Activated T-cell treated with anti-CD3 and anti-CD28 coated beads, Interleukin-2, amount 50 U/mL, for 72 hours (primary cell): ENCODE results near the gene PRKCI. TPM values are rescaled to one million over a fixed set of nuclear protein-coding genes. Genes with fewer than 3 reads are reported as not detected.
A peak's percentile ranks its signal among the peaks of the same experiment; 100 is the strongest.
"Not testable (repeated sequence)": the region's sequence is repeated elsewhere in the genome, so short reads cannot be mapped to it uniquely, and the experiment has no call there.

Source experiments
- ATAC-seq, 2 donors: fragments of 150-1000 bp; cut with Tn5 transposase; replicated peaks in 1 of 2; 2 replicates each; pipeline ENCODE4 v1.10.0; 2021; ENCODE audit warnings: moderate library complexity in 2 of 2, mild to moderate bottlenecking in 1 of 2
- DNase-seq, 2 donors: peaks; one replicate each; pipeline ENCODE4 v3.0.0; 2021 to 2022; ENCODE audit warnings: mixed read lengths in 1 of 2
- H3K27ac Mint-ChIP-seq: one replicate; pipeline ENCODE4 v1.8.0; 2022; ENCODE audit warnings: mild to moderate bottlenecking, moderate library complexity, mixed read lengths
- H3K27me3 Mint-ChIP-seq: one replicate; pipeline ENCODE4 v1.8.0; 2022; ENCODE audit warnings: low read depth, mixed read lengths
- H3K36me3 Mint-ChIP-seq, 2 donors: one replicate each; pipeline ENCODE4 v1.8.0; 2022; ENCODE audit warnings: mixed read lengths in 2 of 2, mild to moderate bottlenecking in 1 of 2; ENCODE audit not compliant: insufficient read depth in 2 of 2
- H3K4me1 Mint-ChIP-seq: one replicate; pipeline ENCODE4 v1.8.0; 2022; ENCODE audit warnings: low read depth, mixed read lengths
- H3K4me3 Mint-ChIP-seq, 2 donors: one replicate each; pipeline ENCODE4 v1.8.0; 2022; ENCODE audit warnings: mild to moderate bottlenecking in 2 of 2, mixed read lengths in 2 of 2, moderate library complexity in 2 of 2
- H3K9me3 Mint-ChIP-seq, 2 donors: one replicate each; pipeline ENCODE4 v1.8.0; 2022; ENCODE audit warnings: mixed read lengths in 2 of 2
- total RNA-seq, 2 donors: library from RNA; stranded (reverse); gene quantifications; one replicate each; pipeline ENCODE4 v1.2.3, GENCODE V29; 2022

PRKCI gene
- total RNA-seq, 2 donors from 2014 or later: 33.7 to 36.9 TPM

- Mint-ChIP-seq H3K9me3 (no peaks in the 10 kb centered on the region), H3K4me3 (no peak overlapping the region), H3K27ac (no peak overlapping the region), H3K27me3 (peaks cover 6% of the 10 kb centered on the region), H3K4me1 (no peaks in the 10 kb centered on the region), H3K36me3 (no peaks in the 10 kb centered on the region)
- no peak for ATAC-seq
- no peak for DNase-seq
Observed at GRCh38 chr3:170320461-170321121, 98.4 kb downstream of the PRKCI start.

GRCh38 chr3:170321321-170322034 lies 99.3 kb downstream of the PRKCI start:
- Mint-ChIP-seq H3K27me3 (peaks cover 6% of the 10 kb centered on the region), H3K9me3 (no peaks in the 10 kb centered on the region), H3K36me3 (no peaks in the 10 kb centered on the region), H3K27ac (no peak overlapping the region), H3K4me3 (no peak overlapping the region), H3K4me1 (no peaks in the 10 kb centered on the region)
- DNase-seq: no peak
- no peak for ATAC-seq

GRCh38 chr3:170322566-170323269 lies 100.5 kb downstream of the PRKCI start:
- H3K9me3 Mint-ChIP-seq: no peaks in the 10 kb centered on the region
- H3K4me1 Mint-ChIP-seq: no peaks in the 10 kb centered on the region
- peaks cover 6% of the 10 kb centered on the region for H3K27me3 Mint-ChIP-seq
- DNase-seq (no peak), ATAC-seq (no peak)
- no peak overlapping the region for H3K4me3 Mint-ChIP-seq
- H3K36me3 Mint-ChIP-seq: no peaks in the 10 kb centered on the region
- no peak overlapping the region for H3K27ac Mint-ChIP-seq

- H3K27me3 Mint-ChIP-seq: peaks cover 6% of the 10 kb centered on the region
- H3K4me1 Mint-ChIP-seq: no peaks in the 10 kb centered on the region
- ATAC-seq (no peak), DNase-seq (no peak)
- H3K27ac Mint-ChIP-seq: no peak overlapping the region
- H3K36me3 Mint-ChIP-seq: no peaks in the 10 kb centered on the region
- H3K4me3 Mint-ChIP-seq: no peak overlapping the region
- no peaks in the 10 kb centered on the region for H3K9me3 Mint-ChIP-seq
Observed at GRCh38 chr3:170323331-170323730, 101.1 kb downstream of the PRKCI start.

- Mint-ChIP-seq H3K27me3 (peaks cover 6% of the 10 kb centered on the region), H3K4me1 (no peaks in the 10 kb centered on the region), H3K27ac (no peak overlapping the region), H3K9me3 (no peaks in the 10 kb centered on the region), H3K4me3 (no peak overlapping the region), H3K36me3 (no peaks in the 10 kb centered on the region)
- DNase-seq: no peak
- ATAC-seq: no peak
Observed at GRCh38 chr3:170324962-170325361, 102.7 kb downstream of the PRKCI start.

- Mint-ChIP-seq H3K4me1 (no peaks in the 10 kb centered on the region), H3K27me3 (peaks cover 6% of the 10 kb centered on the region), H3K36me3 (no peaks in the 10 kb centered on the region), H3K4me3 (no peak overlapping the region), H3K27ac (peak overlapping the region; percentile 44), H3K9me3 (no peaks in the 10 kb centered on the region)
- DNase-seq (peak; percentile 8 to 9), ATAC-seq (peak; percentile 65 to 88)
Observed at GRCh38 chr3:170327040-170327808, 105.0 kb downstream of the PRKCI start.

GRCh38 chr3:170327868-170328548 lies 105.8 kb downstream of the PRKCI start:
- not testable (repeated sequence) for ATAC-seq, H3K9me3 Mint-ChIP-seq

GRCh38 chr3:170330366-170330765 lies 108.1 kb downstream of the PRKCI start:
- no peaks in the 10 kb centered on the region for H3K4me1 Mint-ChIP-seq
- no peak overlapping the region for H3K27ac Mint-ChIP-seq
- no peaks in the 10 kb centered on the region for H3K9me3 Mint-ChIP-seq
- no peak for ATAC-seq
- DNase-seq: peak in 1 of 2 donors; percentile 8
- H3K36me3 Mint-ChIP-seq: no peaks in the 10 kb centered on the region
- H3K4me3 Mint-ChIP-seq: no peak overlapping the region
- H3K27me3 Mint-ChIP-seq: no peaks in the 10 kb centered on the region

More at GRCh38 chr3:170327868-170328548, 105.8 kb downstream of the PRKCI start:
- not testable (repeated sequence) for DNase-seq, H3K4me1 Mint-ChIP-seq, H3K36me3 Mint-ChIP-seq, H3K27ac Mint-ChIP-seq, H3K4me3 Mint-ChIP-seq, H3K27me3 Mint-ChIP-seq

- Mint-ChIP-seq H3K4me3 (no peak overlapping the region), H3K4me1 (no peaks in the 10 kb centered on the region), H3K27me3 (no peaks in the 10 kb centered on the region), H3K27ac (no peak overlapping the region), H3K9me3 (no peaks in the 10 kb centered on the region), H3K36me3 (no peaks in the 10 kb centered on the region)
- ATAC-seq: no peak
- no peak for DNase-seq
Observed at GRCh38 chr3:170331143-170331542, 108.9 kb downstream of the PRKCI start.

GRCh38 chr3:170337420-170337819 lies 115.2 kb downstream of the PRKCI start:
- ATAC-seq: no peak
- H3K4me1 Mint-ChIP-seq: no peaks in the 10 kb centered on the region
- no peak for DNase-seq
- H3K27me3 Mint-ChIP-seq: no peaks in the 10 kb centered on the region
- peaks cover 0 to 4% of the 10 kb centered on the region in 2 donors for H3K36me3 Mint-ChIP-seq
- peaks cover 5 to 6% of the 10 kb centered on the region in 2 donors for H3K9me3 Mint-ChIP-seq
- no peak overlapping the region for H3K27ac Mint-ChIP-seq
- no peak overlapping the region for H3K4me3 Mint-ChIP-seq

GRCh38 chr3:170338690-170339340 lies 116.6 kb downstream of the PRKCI start:
- Mint-ChIP-seq H3K27me3 (no peaks in the 10 kb centered on the region), H3K36me3 (peaks cover 0 to 4% of the 10 kb centered on the region in 2 donors), H3K9me3 (peaks cover 5 to 6% of the 10 kb centered on the region in 2 donors), H3K4me1 (no peaks in the 10 kb centered on the region), H3K4me3 (no peak overlapping the region), H3K27ac (peak overlapping the region; percentile 24)
- ATAC-seq: no peak
- DNase-seq: no peak

- not testable (repeated sequence) for DNase-seq, H3K36me3 Mint-ChIP-seq, H3K4me3 Mint-ChIP-seq, H3K27ac Mint-ChIP-seq, H3K27me3 Mint-ChIP-seq, H3K4me1 Mint-ChIP-seq, ATAC-seq, H3K9me3 Mint-ChIP-seq
Observed at GRCh38 chr3:170342273-170342672, 120.0 kb downstream of the PRKCI start.
